OCI-LY7 (cell line): Measurements from ENCODE around the gene GPRC5B.

Experiments
- EZH2phosphoT487 ChIP-seq: fragments of 200-600 bp; sonication (generic); IDR thresholded peaks from 2 replicates; pipeline ENCODE4 v1.6.1; 2018; ENCODE audit warnings: low read depth, borderline replicate concordance, mild to moderate bottlenecking, mixed run types, antibody characterized with exemption, low read length, moderate library complexity, mixed read lengths
- TF ChIP-seq, protein P1 (sequence below): fragments of 200-600 bp; sonication (generic); conservative IDR thresholded peaks from 2 replicates; pipeline ENCODE4 v1.5.1; 2014; ENCODE audit warnings: mild to moderate bottlenecking, antibody characterized with exemption, low read length, moderate library complexity, mixed read lengths

- TF ChIP-seq, protein P1, sequence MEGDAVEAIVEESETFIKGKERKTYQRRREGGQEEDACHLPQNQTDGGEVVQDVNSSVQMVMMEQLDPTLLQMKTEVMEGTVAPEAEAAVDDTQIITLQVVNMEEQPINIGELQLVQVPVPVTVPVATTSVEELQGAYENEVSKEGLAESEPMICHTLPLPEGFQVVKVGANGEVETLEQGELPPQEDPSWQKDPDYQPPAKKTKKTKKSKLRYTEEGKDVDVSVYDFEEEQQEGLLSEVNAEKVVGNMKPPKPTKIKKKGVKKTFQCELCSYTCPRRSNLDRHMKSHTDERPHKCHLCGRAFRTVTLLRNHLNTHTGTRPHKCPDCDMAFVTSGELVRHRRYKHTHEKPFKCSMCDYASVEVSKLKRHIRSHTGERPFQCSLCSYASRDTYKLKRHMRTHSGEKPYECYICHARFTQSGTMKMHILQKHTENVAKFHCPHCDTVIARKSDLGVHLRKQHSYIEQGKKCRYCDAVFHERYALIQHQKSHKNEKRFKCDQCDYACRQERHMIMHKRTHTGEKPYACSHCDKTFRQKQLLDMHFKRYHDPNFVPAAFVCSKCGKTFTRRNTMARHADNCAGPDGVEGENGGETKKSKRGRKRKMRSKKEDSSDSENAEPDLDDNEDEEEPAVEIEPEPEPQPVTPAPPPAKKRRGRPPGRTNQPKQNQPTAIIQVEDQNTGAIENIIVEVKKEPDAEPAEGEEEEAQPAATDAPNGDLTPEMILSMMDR = no peak
- no peak for TF ChIP-seq EZH2phosphoT487
Measured at GRCh38 chr16:19833581-19833980, 51.1 kb downstream of the GPRC5B start.
